HG02642 (cell line): Measurements from ENCODE around the gene FUCA1.
"Not testable (repeated sequence)": the region's sequence is repeated elsewhere in the genome, so short reads cannot be mapped to it uniquely, and the experiment has no call there.

Experiments
- ATAC-seq: cut with Tn5 transposase; IDR thresholded peaks from one replicate; pipeline ENCODE4 v1.9.1; 2021; ENCODE audit warnings: mild to moderate bottlenecking; ENCODE audit not compliant: unreplicated experiment, poor library complexity

Gene FUCA1

DNA sequence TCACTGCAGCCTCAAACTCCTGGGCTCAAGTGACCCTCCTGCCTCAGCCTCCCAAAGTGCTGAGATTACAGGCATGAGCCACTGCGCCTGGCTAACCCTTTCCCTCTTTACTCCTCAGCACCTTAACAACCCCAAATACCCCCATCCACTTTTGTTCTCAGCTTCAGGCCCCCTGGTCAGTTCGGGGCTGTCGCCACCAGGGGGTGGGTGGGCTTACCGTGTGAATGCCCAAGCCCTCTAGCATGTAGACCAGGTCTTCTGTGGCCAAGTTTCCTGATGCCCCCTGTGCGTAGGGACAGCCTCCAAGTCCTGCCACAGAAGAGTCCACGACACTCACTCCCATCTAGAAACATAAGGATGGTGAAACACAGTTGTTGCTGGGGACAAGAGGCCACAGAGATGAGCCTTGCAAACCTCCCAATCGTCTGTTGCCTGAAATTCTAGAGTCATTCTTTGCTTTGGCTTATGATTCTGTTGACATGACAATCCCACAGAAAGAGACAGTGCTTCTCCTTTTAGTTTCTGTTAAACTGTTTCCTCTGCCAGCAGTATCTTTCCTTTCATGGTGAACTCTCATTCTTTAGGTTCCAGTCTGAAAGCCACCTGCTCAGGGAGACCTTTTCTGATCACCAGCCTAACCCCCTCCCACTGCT lies 63.8 kb downstream of the FUCA1 start:
- no peak for ATAC-seq

DNA sequence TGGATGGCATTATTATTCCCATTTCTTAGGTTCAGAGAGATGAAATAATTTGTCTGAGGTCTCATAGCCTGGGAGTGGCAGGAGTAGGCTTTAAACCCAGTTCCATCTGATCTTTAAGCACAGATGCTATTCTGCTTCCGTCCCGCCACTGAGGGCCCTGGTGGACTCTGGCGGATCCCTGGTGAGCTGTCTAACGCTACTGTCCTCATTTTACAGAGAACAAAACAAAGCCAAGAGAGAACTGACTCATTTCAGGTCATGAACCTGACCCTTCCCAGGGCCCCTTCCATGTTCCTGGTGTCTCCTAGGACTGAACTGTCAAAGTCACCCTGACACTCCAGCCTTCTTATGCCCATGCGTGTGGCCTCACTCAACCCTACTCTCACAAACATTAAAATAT lies 64.4 kb downstream of the FUCA1 start:
- no peak for ATAC-seq

DNA sequence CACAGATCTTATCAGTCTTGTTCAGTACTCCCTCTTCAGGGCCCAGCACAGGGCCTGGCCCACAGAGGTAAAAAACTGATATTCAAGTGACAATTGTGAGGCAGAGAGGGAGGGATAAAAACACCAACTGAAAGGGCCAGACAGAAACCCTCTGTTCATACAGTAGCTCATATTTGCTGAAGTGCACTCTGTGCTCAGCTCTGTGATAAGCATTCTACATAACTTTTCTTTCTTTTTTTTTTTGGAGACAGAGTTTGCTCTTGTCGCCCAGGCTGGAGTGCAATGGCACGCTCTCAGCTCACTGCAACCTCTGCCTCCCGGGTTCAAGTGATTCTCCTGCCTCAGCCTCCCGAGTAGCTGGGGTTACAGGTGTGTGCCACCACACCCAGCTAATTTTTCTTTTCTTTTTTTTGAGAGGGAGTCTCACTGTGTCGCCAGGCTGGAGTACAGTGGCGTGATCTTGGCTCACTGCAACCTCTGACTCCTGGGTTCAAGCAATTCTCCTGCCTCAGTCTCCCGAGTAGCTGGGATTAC lies 65.2 kb downstream of the FUCA1 start:
- not testable (repeated sequence) for ATAC-seq

DNA sequence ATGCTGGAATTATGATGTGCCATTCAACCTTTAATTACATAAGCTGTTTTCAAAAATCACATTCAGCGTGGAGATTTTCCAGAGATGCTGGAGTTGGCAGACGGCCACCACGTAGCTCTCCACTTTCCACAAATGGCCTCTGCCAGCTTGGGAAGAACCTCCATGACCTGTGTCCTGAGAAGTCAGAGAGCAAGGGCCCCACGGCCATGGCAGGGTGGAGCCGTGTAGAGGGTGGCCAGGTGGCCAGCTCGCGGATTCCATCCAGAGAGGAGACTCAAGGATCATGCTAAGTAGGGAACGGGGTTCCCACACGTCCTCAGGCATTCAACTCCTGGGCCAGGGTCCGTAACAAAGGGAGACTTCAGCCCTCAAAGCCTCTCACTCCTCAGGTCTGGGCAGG lies 66.2 kb downstream of the FUCA1 start:
- ATAC-seq, result no peak

DNA sequence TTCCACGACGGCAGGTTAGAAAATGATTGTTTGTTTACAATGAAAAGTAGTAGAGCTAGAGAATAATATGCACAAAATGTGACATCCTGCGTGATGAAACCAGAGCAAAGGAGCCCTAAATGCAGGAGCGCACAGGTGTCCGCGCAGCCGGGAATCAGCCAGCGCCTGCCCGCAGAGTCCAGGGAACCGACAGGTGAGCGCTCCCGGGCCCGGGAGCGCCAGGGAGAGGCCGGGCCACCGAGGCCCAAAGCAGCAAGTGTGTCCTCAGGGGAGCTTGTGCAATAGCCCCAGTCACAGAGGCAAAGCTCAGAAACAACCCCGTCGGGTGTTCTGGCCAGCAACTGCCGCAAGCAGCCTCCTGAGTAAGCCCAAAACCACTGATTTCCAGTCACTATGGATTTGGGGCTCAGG lies 66.7 kb downstream of the FUCA1 start:
- no peak for ATAC-seq

DNA sequence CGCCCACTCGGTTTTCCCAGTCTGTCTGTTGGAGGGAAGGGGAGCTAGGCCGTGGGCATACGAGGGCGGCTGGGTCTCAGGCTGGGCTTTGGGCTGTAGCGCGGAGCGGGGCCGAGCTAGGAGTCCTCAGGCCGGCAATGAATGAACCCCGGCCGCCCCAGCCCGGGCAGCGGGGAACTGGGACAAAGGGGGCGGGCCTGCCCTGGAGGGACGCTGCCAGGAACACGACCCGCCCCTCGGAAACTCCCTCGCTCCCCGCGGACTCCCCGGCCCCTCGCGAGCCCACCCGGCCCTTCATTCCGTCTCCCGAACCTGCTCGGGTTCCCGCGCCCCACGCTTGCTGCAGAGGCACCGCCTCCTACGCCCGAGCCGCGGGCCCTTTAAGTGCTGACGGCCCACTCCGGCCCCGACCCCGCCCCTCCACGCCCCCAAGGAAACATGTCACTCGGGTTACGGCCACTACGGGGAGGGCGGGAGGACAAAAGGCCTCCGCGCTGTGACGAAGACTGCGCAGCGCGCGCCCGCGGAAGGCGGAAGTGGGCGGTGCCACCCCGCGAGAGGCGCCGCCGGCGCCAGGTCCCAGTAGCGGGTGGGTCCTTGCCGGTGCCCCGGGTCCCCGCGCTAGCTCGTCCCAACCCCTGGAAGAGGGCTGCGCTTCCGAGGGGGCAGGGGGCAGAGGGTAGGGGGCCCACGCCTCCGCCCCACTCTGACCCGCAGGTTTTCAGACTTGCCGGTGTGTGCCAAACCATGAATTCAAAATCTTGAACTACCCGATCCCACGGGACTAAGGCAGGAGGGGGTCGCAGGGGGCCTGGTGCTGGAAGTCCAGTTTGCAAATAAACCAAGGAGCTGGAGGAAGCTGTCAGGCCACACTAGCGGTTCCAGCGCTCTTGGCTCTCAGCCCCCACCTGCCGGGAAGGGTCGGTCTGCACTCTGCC lies 67.4 kb downstream of the FUCA1 start, which contains the start of gene GALE:
TSS of gene GALE (minus strand) at position 355 of the 938 bp plus-strand sequence. CDS start 1,747 bp downstream, outside the sequence.
- ATAC-seq, result peak; percentile 78

DNA sequence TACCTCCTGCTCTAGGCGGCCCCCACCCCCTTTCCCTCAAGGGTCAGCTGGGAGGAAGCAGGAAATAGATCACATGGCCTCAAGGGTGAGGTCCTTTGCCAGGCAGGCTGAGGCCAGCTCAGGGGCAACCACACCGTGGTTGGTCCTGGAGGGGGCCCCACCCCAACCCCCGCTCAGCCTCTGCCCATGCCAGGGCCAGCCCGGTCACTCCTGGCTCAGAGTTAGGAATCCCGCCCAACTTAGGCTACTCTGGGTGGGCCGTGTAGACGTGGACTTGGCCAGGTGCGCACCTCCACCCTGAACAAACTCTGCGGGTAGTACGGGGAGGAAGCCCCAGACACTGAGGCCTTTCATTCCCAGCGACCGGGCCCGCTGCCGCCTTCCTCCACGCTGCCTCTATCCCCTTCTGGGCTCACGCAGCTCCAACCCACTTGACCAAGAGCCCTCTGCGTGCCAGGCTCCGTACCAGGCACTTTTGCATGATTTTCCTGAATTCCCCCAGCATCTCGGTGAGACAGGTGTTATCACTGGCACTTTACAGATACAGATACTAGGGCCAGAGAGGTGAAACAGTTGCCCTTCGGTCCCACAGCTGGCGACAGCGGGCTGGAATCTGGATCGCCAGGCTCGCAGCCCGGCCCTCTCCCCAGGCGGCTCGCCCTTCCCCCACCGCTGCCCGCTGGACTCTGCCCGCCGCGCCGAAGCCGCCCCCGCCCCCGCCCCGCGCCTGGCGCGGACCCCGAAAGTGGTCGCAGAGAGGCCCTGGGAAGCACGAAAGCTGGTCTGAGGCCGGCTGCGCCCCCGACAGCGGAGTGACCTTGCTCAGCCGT lies 68.3 kb downstream of the FUCA1 start:
- peak; percentile 15 for ATAC-seq

DNA sequence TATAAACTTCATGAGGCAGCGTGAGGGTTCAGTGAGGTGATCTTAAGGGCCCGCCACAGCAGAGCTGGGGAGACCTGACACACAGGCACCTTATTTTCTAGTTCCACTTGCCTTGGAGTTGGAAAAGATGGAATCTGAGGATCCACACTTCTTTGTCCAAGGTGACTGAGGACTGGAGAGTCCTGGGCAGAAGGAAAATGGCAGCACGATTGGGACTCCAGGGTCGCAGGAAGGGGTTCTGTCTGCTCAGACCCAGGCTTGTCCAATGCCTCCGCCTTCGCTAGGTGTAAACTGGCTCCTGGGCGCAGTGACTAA lies 68.9 kb downstream of the FUCA1 start:
- no peak for ATAC-seq

DNA sequence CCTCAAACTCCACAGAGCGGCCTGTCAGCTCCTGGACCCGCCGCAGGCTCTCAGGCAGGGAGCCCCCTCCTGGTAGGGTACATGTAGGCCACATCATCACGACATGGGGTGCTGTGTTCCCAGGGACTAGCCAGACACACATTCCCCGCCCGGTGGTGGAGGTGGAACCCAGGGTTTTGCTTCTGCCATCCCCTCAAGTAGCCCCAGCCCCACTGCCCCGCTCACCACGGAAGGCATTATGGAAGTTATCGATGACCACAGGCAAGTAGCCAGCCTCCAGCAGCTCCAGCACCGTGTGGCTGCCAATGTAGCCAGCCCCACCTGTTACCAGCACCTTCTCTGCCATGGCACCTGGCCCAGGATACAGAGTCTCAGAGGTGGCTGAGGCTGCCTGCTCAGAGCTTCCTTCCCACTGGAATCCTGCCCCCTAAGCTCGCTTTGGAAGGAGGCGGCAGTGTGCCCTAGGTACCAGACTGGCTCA lies 69.4 kb downstream of the FUCA1 start:
- ATAC-seq, result no peak

DNA sequence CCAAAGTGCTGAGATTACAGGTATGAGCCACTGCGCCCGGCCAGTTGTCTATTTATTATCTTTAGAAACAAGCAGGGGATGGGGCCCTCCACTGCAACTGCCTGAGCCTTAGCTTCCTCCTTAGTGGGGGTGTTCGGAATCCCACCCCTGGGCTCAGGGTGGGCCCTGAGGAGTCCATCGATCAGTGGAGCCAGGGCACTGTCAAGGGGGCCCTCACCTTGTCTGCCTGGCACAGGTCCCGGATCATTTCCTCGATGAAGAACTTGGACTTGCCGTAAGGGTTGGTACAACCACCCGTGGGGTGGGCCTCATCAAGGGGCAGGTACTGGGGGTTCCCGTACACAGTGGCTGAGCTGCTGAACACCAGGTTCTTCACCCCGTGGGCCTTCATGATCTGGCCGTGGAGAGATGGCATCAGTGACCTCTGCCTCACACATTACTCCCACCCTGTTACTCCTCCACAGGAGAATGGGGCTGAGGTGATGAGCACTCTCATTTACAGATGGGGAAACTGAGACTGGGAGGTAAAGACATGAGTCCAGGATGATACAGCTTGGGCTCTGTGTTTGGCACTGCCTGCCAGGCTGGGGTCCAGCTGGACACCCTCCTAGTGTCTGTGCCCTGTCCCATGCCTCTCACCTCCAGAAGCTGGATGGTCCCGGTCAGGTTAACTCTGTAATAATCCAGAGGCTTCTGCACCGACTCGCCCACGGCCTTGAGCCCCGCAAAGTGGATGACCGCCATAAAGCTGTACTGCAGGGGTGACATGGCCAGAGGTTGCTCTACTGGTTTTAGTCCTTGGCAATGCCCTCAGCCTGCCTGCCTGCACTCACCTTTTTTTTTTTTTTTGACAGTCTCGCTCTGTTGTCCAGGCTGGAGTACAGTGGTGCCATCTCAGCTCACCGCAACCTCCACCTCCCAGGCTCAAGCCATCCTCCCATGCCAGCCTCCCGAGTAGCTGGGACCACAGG lies 70.3 kb downstream of the FUCA1 start:
- ATAC-seq, result no peak

DNA sequence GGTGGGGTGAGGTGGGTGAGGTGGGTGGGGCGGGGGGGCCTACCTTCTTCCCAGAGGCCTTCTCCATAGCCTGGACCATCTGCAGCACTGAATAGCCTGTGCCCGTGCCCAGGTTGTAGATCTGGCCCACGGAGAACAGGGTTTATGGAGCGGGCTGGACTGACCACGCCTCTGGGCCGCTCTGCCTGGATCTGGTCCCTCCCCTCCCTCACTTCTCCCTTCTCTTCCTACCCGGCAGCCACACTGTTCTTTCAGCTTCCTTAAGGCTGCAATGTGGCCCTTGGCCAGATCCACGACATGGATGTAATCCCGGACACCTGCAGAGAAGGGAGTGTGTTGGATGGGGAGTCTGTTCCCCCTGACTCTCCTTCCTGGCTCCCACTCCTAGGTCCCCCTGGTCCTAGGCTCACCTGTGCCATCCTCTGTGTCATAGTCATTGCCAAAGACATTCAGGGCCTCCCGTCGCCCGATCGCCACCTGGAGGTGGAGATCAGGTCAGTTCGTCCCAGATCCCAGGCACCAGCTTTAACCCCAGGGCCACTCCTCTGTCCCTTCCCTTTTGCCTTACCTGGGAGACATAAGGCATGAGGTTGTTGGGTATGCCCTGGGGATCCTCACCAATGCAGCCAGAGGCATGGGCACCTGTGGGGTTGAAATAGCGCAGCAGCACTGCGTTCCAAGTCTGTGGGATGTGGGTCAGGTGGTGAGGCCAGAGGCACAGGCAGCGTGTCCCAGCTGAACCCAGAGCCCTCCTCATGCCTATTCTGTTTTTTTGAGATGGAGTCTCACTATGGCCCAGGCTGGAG lies 71.4 kb downstream of the FUCA1 start:
- no peak for ATAC-seq

DNA sequence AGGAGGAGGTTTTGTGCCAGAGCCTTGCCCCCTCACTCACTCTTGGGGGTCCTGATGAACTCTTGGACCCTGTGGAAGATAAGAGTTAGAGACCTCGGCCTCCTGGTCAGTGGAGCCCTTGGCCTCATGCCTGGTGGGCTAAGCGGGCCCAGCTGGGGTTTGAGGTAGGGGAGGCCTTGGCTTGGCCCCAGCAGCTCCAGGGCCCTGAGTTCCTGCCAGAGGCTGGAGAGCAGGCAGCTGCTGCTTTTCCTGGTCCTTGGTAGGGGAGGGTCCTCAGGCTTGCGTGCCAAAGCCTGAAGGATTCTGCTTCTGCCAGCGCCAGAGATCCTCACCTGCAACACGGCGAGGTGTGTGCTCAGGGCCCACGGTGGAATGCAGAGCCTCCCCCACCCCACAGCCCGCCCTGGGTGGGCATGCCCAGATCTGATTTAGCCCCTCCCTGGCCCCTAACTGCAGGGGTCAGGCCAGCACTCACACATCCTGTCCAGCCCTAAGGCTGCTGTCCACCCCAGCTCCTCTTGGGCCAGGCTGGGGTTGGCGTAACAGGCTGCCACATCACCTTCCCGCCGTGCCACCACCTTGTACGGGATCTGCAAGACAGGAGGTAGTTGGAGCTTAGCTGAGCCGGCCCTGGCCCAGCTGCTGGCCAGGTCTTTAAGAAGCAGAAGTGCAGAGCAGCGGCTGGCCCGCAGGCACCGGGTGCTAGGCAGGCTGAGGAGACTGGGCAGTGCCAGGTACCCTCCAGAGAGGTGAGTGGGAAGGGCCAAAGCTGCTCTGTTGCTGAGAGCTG lies 72.2 kb downstream of the FUCA1 start:
- no peak for ATAC-seq
